Common myeloid progenitor, CD34-positive (primary cell): ENCODE measurements around the gene ATP8A1.

Experiments
- CTCF ChIA-PET: fragments of 350-600 bp; sonication (Branson Sonifier 250); formaldehyde crosslinking; loops from one replicate; lab custom pipeline; 2021; ENCODE audit warnings: antibody characterized with exemption; lab: Charles Lee
- POLR2A ChIA-PET: fragments of 350-600 bp; sonication (Branson Sonifier 250); formaldehyde crosslinking; loops from one replicate; lab custom pipeline; 2021; ENCODE audit warnings: antibody characterized with exemption; lab: Charles Lee
- DNase-seq, 3 donors: peaks; one replicate each; pipeline versions ENCODE4 v3.0.0 to v3.0.0-alpha.2; 2013
- H3K27ac ChIP-seq, 2 experiments: 1 replicate in 1 of 2; 2 replicates in 1 of 2; pipeline ENCODE4 v1.7.0; 2013; ENCODE audit warnings: inconsistent platforms in 2 of 2, low read length in 2 of 2, mild to moderate bottlenecking in 2 of 2, low read depth in 1 of 2, moderate library complexity in 1 of 2; ENCODE audit not compliant: severe bottlenecking in 2 of 2, insufficient read depth in 1 of 2, poor library complexity in 1 of 2
- H3K27me3 ChIP-seq, 5 experiments: replicated peaks in 2 of 5; 1 replicate in 3 of 5; 2 replicates in 2 of 5; pipeline versions ENCODE4 v1.6.1 to v1.7.0; 2013; ENCODE audit warnings: low read length in 4 of 5, mild to moderate bottlenecking in 2 of 5, moderate library complexity in 2 of 5, inconsistent platforms in 1 of 5; ENCODE audit not compliant: insufficient read depth in 5 of 5, control insufficient read depth in 4 of 5
- H3K36me3 ChIP-seq, 4 experiments: 1 replicate in 2 of 4; 2 replicates in 2 of 4; pipeline versions ENCODE4 v1.6.1 to v1.7.0; 2013; ENCODE audit warnings: low read length in 3 of 4, control low read depth in 1 of 4, mild to moderate bottlenecking in 1 of 4; ENCODE audit not compliant: control insufficient read depth in 4 of 4, insufficient read depth in 4 of 4
- H3K4me1 ChIP-seq, 4 experiments: 1 replicate in 3 of 4; 2 replicates in 1 of 4; pipeline versions ENCODE4 v1.6.1 to v1.7.1; 2013; ENCODE audit warnings: low read length in 3 of 4, mild to moderate bottlenecking in 3 of 4, control low read depth in 1 of 4, inconsistent platforms in 1 of 4, moderate library complexity in 1 of 4; ENCODE audit not compliant: control insufficient read depth in 4 of 4, insufficient read depth in 4 of 4; ENCODE audit errors: control extremely low read depth in 1 of 4
- H3K4me3 ChIP-seq, 7 experiments: 1 replicate in 4 of 7; 2 replicates in 3 of 7; pipeline versions ENCODE4 v1.5.1 to v1.7.0; 2013; ENCODE audit warnings: mild to moderate bottlenecking in 7 of 7, low read length in 6 of 7, moderate library complexity in 6 of 7, inconsistent platforms in 2 of 7, low read depth in 2 of 7, control low read depth in 1 of 7; ENCODE audit not compliant: insufficient read depth in 4 of 7, control insufficient read depth in 1 of 7; ENCODE audit errors: extremely low read depth in 1 of 7
- H3K9me3 ChIP-seq, 5 experiments: 1 replicate in 4 of 5; 2 replicates in 1 of 5; pipeline versions ENCODE4 v1.6.1 to v1.7.1; 2013; ENCODE audit warnings: low read length in 4 of 5, mild to moderate bottlenecking in 2 of 5, inconsistent platforms in 1 of 5, low read depth in 1 of 5, moderate library complexity in 1 of 5; ENCODE audit not compliant: control insufficient read depth in 4 of 5, insufficient read depth in 2 of 5; ENCODE audit errors: control extremely low read depth in 1 of 5
- WGBS: methylation state at CpG from one replicate; pipeline ENCODE4 v1.1.5; 2013; ENCODE audit not compliant: insufficient coverage; 5-methylcytosine and 5-hydroxymethylcytosine counted together

Gene ATP8A1

DNA sequence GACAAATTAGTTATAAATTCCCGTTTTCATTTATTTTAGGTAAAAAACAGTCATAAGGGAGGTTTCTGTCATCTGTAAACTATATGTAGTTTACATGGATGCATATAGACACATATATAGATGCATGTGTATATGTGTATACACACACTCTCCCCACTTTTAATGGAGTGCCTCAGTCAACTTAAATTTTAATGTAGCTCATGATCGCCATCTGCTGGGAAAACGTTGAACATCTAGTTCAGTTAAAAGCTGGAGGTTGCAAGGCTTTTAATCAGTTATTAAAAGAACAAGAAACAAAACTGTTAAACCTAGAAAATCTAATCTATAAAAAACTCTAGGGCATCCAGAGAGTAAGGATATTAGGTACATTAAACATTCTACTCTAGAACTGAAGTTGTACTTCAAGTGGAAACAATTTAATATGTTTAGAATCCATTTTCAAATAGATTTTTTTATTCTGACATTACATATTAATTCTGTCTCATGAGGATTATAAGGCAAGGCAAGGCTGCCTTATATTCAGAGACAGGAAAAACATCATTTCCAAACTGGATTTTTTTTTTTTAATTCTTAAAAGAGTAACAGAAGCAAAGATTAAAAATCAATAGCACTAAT lies 137.0 kb downstream of the ATP8A1 start:
- peak; percentile 42 to 73 (median 60) for DNase-seq
- Histone ChIP-seq H3K9me3 (no peaks in the 10 kb centered on the region), H3K27ac (no peak overlapping the region), H3K36me3 (peaks cover 12 to 36% (median 16%) of the 10 kb centered on the region in 4 experiments), H3K4me1 (peaks cover 0 to 2% (median 0%) of the 10 kb centered on the region in 4 experiments), H3K27me3 (no peaks in the 10 kb centered on the region), H3K4me3 (no peak overlapping the region)
- POLR2A ChIA-PET = no interaction called here
- CTCF ChIA-PET = interaction anchor here (0.8 to 5.1 kb wide), 11 partner anchors 9 to 238 kb away, joined by 3 to 62 read pairs (median 5); no protein-coding TSS in a partner anchor
- WGBS = no CpG with 5 or more reads among the region's 3 CpGs

- ChIA-PET CTCF (interaction anchor here (2.2 kb wide), 1 partner anchor 144 kb away, joined by 9 read pairs; no protein-coding TSS in a partner anchor), POLR2A (no interaction called here)
- WGBS = no CpG with 5 or more reads among the region's 5 CpGs
- H3K9me3 ChIP-seq = no peaks in the 10 kb centered on the region
- peaks cover 0 to 2% (median 0%) of the 10 kb centered on the region in 4 experiments for H3K4me1 ChIP-seq
- no peaks in the 10 kb centered on the region for H3K27me3 ChIP-seq
- peaks cover 0 to 15% (median 6%) of the 10 kb centered on the region in 4 experiments for H3K36me3 ChIP-seq
- H3K27ac ChIP-seq = no peak overlapping the region
- H3K4me3 ChIP-seq = no peak overlapping the region
- DNase-seq = no peak
These were observed 141.6 kb downstream of the ATP8A1 start for GRCh38 chr4:42515156-42515884.

GRCh38 chr4:42513748-42514492 lies 143.0 kb downstream of the ATP8A1 start:
- POLR2A ChIA-PET = no interaction called here
- CTCF ChIA-PET = interaction anchor here (3.1 kb wide), 1 partner anchor 142 kb away, joined by 10 read pairs; no protein-coding TSS in a partner anchor
- no peaks in the 10 kb centered on the region for H3K27me3 ChIP-seq

DNA sequence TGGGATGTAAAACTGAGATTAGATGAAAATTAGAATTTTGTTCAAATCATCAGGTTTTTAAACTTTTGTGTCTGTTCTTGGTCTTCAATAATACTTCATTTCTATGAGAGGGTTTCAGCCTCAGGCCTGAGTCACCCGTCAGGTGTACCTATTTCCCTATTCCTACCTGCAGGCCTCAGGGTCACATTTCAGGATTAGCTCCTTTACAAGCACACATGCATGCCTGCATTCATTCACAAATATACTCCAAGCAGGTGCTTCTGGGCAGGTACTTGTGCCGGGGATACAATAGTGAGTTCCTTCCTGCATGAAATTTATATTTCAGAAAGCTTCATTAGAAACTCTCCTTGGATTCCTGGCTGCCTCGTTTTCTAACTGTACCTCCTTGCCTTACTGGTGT lies 144.7 kb downstream of the ATP8A1 start:
- H3K27ac ChIP-seq = no peak overlapping the region
- peaks cover 0 to 15% (median 9%) of the 10 kb centered on the region in 4 experiments for H3K36me3 ChIP-seq
- 94% methylated on average over 2 of the region's 3 CpGs for WGBS
- no peaks in the 10 kb centered on the region for H3K27me3 ChIP-seq
- H3K9me3 ChIP-seq = no peaks in the 10 kb centered on the region
- no peak overlapping the region for H3K4me3 ChIP-seq
- ChIA-PET CTCF (interaction anchor here (0.8 to 3.1 kb wide), 4 partner anchors 9 to 232 kb away, joined by 3 to 10 read pairs (median 4); no protein-coding TSS in a partner anchor), POLR2A (no interaction called here)
- peaks cover 0 to 2% (median 0%) of the 10 kb centered on the region in 4 experiments for H3K4me1 ChIP-seq
- no peak for DNase-seq

More at GRCh38 chr4:42513748-42514492, 143.0 kb downstream of the ATP8A1 start:
- Histone ChIP-seq H3K4me3 (no peak overlapping the region), H3K36me3 (peaks cover 0 to 12% (median 9%) of the 10 kb centered on the region in 4 experiments), H3K27ac (no peak overlapping the region), H3K9me3 (no peaks in the 10 kb centered on the region), H3K4me1 (peaks cover 0 to 2% (median 0%) of the 10 kb centered on the region in 4 experiments)
- WGBS = 97% methylated on average over 3 of the region's 5 CpGs
- DNase-seq = no peak

DNA sequence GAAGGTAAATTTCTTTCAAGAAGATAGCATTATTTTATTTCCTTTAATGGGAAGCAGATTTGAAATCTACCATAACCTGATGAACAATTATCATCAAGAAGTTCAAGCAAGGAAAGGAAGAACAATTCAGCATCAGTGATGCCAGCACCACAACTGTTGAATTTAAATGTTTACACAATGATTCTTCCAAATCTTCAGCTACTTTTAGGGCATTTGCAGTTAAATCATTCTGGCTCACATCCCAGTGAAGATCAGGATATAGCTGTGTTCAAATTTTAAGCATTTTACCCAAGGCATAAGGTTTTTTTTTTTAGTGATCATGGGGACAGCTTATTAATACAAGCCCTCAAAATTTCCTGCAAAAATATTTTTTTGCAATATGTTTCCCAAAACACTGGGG lies 146.7 kb downstream of the ATP8A1 start:
- Histone ChIP-seq H3K27ac (no peak overlapping the region), H3K9me3 (no peaks in the 10 kb centered on the region), H3K36me3 (peaks cover 6 to 28% (median 14%) of the 10 kb centered on the region in 4 experiments), H3K4me3 (no peak overlapping the region), H3K4me1 (peaks cover 0 to 2% (median 0%) of the 10 kb centered on the region in 4 experiments), H3K27me3 (no peaks in the 10 kb centered on the region)
- POLR2A ChIA-PET = no interaction called here
- DNase-seq = no peak
- CTCF ChIA-PET = interaction anchor here (1.7 kb wide), 1 partner anchor 10 kb away, joined by 6 read pairs; no protein-coding TSS in a partner anchor

- H3K4me3 ChIP-seq = no peak overlapping the region
- ChIA-PET POLR2A (no interaction called here), CTCF (interaction anchor here (1.9 kb wide), 1 partner anchor 18 kb away, joined by 4 read pairs; no protein-coding TSS in a partner anchor)
- no peak for DNase-seq
- WGBS = 92% methylated on average over 6 of the region's 6 CpGs
- H3K27me3 ChIP-seq = no peaks in the 10 kb centered on the region
- H3K27ac ChIP-seq = no peak overlapping the region
- no peaks in the 10 kb centered on the region for H3K4me1 ChIP-seq
- peaks cover 10 to 36% (median 17%) of the 10 kb centered on the region in 4 experiments for H3K36me3 ChIP-seq
- no peaks in the 10 kb centered on the region for H3K9me3 ChIP-seq
These were observed 155.1 kb downstream of the ATP8A1 start for GRCh38 chr4:42501624-42502401.
